Heart right ventricle (tissue), 16 donors: Measurements from ENCODE around the gene GPRIN1. TPM values are rescaled to one million over a fixed set of nuclear protein-coding genes. Genes with fewer than 3 reads are reported as not detected.

Experiments
- ATAC-seq, 8 donors: fragments of 200-7000 bp; cut with Tn5 transposase; one replicate each; pipeline ENCODE4 v1.9.1; 2020; ENCODE audit warnings: mild to moderate bottlenecking in 8 of 8, moderate library complexity in 8 of 8, moderate number of reproducible peaks in 1 of 8
- DNase-seq, 2 donors: peaks; one replicate each; pipeline ENCODE4 v3.0.0-alpha.2; 2020
- H3K27ac ChIP-seq, 10 donors: fragments of 200-600 bp; sonication (generic) in 2 of 10; one replicate each; pipeline versions ENCODE4 v1.5.0 to v1.8.0; 2020 to 2022; ENCODE audit warnings: mild to moderate bottlenecking in 3 of 10
- H3K27me3 ChIP-seq, 7 donors: fragments of 200-600 bp; one replicate each; pipeline ENCODE4 v1.8.0; 2021 to 2022; ENCODE audit warnings: mild to moderate bottlenecking in 2 of 7
- H3K36me3 ChIP-seq, 9 donors: fragments of 200-600 bp; sonication (generic) in 1 of 9; one replicate each; pipeline versions ENCODE4 v1.5.0 to v1.8.0; 2020 to 2022; ENCODE audit warnings: mild to moderate bottlenecking in 2 of 9
- H3K4me1 ChIP-seq, 9 donors: fragments of 200-600 bp; sonication (generic) in 1 of 9; one replicate each; pipeline versions ENCODE4 v1.5.0 to v1.8.0; 2020 to 2022; ENCODE audit warnings: mild to moderate bottlenecking in 4 of 9
- H3K4me3 ChIP-seq, 10 donors: fragments of 200-600 bp; sonication (generic) in 2 of 10; one replicate each; pipeline versions ENCODE4 v1.5.0 to v1.8.0; 2020 to 2022; ENCODE audit warnings: mild to moderate bottlenecking in 7 of 10, moderate library complexity in 2 of 10
- H3K9me3 ChIP-seq, 11 donors: fragments of 200-600 bp in 10 of 11; sonication (generic) in 2 of 11; one replicate each; pipeline versions ENCODE4 v1.5.0 to v1.8.0; 2013 to 2022; ENCODE audit warnings: mild to moderate bottlenecking in 2 of 11, control low read depth in 1 of 11, moderate library complexity in 1 of 11
- WGBS, 2 donors: extraction: QIAGEN DNeasy Blood & Tissue Kit; methylation state at CpG; one replicate each; pipeline ENCODE4 v1.1.7; 2013; ENCODE audit warnings: inconsistent platforms in 1 of 2; 5-methylcytosine and 5-hydroxymethylcytosine counted together
- intact Hi-C, 10 donors: fragments of 100-400 bp; cut with DNase I; formaldehyde crosslinking; loops; one replicate each; pipeline versions ENCODE4 v1.11.1 to v1.14.2; 2022
- polyA plus RNA-seq, 2 donors: library from polyadenylated mRNA; stranded (reverse); fragments of 200-250 nt; gene quantifications; one replicate each; pipeline ENCODE4 v1.2.3, GENCODE V29; 2013
- total RNA-seq, 10 donors: library from RNA; stranded (reverse); fragmentation: NEBNext Ultra II Directional in 3 of 10; extraction: Animal tissue kit (Norgen Biotek cat#: 25700) in 3 of 10; gene quantifications; one replicate each; pipeline versions ENCODE4 v1.2.1 to v1.2.4, GENCODE V29; 2021 to 2023
- TF ChIP-seq, protein P1 (sequence below), 9 donors: fragments of 200-600 bp; sonication (generic) in 2 of 9; IDR thresholded peaks; one replicate each; pipeline versions ENCODE4 v1.5.0 to v1.8.0; 2021 to 2022; ENCODE audit warnings: antibody characterized with exemption in 9 of 9, mild to moderate bottlenecking in 5 of 9, moderate library complexity in 1 of 9
- donor health status: Arrhythmogenic right ventricular cardiomyopathy.
- donor health status: ischemic (EF 13 %, LVEDD 7.1; RV severe dilation, severe dysfunction).
- donor health status: healthy with polysubstance abuse.
- donor health status: DM: no; HTN: yes; CAD: no.
- donor health status: DM: no; HTN: no; CAD: no.
- donor health status: ischemic (EF 25% LVEDD 6.9; RV normal size, moderate dysfunction).
- donor health status: ischemic (EF 25% LVEDD 5.7; RV mildly dilated, moderate dysfunction).
- donor health status: healthy.
- donor health status: DM: yes; HTN: yes; CAD: no.
- donor health status: Ischemic cardiomyopathy.
- donor health status: ischemic (EF 35%, LVEDD 5.7; RV mildly dilated, moderate dysfunction).
- donor health status: nonischemic (EF 11% LVEDD 7.7; RV severe dilation, severe dysfunction).
- donor health status: DM: yes; HTN: yes; CAD: no.
- donor health status: PGD.
- donor health status: ischemic (EF 29% LVEDD 5.4; RV normal size, mild dysfunction).
- donor health status: nonischemic (EF 23%, LVEDD 6.1; RV moderate dilation, normal function).

GPRIN1 gene
- total and polyA plus RNA-seq, 12 donors, result 0.06 to 1.0 (median 0.36) TPM

DNA sequence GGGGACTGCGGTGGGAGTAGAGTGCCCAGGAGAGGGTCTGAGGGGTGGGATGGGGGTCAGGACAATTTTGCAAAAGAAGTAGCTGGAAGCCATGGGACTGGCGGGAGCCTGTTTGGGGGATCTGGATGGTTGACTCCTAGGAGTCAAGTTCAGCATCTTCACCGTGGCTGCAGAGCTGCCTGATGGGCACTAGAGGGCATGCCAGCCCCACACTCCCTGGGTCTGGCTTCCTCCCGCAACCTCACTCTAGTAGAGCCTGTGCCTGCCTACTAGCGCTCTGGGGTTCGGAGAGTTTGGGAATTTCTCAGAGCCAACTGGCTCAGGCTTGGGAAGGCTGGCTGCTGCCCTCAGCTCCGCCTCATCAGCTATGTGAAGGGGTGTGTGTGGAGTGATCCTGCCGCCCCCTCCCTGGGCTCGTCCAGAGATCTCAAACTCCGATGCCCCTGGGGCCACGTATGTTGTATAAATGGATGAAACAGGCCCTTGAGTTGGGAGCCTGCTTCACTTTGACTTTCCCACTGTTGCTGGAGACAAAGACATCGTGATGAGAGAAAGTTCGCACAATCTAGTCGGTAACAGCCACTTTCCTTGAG lies 48.1 kb upstream of the GPRIN1 start:
- 51 to 53% methylated on average over 14 of the region's 14 CpGs for WGBS, 2 donors

DNA sequence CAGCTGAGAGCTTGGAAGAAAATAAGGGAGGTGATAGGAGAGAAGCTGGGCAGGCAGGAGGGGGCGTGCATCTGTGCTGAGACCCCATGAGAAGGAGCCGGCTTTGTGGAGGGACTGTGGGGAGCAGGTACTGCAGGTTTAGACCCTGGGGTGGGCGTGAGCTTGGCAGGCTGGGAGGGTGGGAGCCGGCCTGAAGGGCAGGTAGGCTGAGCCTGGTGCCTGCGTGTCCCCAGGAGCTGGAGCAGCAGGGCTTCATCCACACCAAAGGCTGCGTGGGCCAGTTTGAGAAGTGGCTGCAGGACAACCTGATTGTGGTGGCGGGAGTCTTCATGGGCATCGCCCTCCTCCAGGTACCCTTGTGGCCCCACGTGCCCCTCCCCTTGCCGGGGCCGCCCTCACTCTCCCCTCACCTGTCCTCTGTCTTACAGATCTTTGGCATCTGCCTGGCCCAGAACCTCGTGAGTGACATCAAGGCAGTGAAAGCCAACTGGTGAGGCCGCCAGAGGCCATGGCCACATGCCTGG lies 46.6 kb upstream of the GPRIN1 start:
- DNase-seq, result no peak
- H3K9me3 ChIP-seq, result no peaks in the 10 kb centered on the region
- intact Hi-C loops, result loop anchor here in 7 of 10 donors (5.0 to 10.0 kb wide), 3 partner anchors 158 to 456 kb away; partner anchors contain the start of gene UNC5A (in 1 of the 7)
- H3K27ac ChIP-seq, result no peak overlapping the region
- H3K4me1 ChIP-seq, result peaks cover 0 to 32% (median 16%) of the 10 kb centered on the region in 9 donors
- peaks cover 0 to 5% (median 0%) of the 10 kb centered on the region in 7 donors for H3K27me3 ChIP-seq
- peaks cover 0 to 57% (median 19%) of the 10 kb centered on the region in 9 donors for H3K36me3 ChIP-seq
- H3K4me3 ChIP-seq, result no peak overlapping the region
- TF ChIP-seq, protein P1, sequence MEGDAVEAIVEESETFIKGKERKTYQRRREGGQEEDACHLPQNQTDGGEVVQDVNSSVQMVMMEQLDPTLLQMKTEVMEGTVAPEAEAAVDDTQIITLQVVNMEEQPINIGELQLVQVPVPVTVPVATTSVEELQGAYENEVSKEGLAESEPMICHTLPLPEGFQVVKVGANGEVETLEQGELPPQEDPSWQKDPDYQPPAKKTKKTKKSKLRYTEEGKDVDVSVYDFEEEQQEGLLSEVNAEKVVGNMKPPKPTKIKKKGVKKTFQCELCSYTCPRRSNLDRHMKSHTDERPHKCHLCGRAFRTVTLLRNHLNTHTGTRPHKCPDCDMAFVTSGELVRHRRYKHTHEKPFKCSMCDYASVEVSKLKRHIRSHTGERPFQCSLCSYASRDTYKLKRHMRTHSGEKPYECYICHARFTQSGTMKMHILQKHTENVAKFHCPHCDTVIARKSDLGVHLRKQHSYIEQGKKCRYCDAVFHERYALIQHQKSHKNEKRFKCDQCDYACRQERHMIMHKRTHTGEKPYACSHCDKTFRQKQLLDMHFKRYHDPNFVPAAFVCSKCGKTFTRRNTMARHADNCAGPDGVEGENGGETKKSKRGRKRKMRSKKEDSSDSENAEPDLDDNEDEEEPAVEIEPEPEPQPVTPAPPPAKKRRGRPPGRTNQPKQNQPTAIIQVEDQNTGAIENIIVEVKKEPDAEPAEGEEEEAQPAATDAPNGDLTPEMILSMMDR (IDR thresholded peaks at IDR 0.05), result no peak
- 88 to 91% methylated on average over 13 of the region's 13 CpGs for WGBS, 2 donors
- ATAC-seq, result no peak

More for the DNA sequence above, 48.1 kb upstream of the GPRIN1 start:
- ATAC-seq (peak; percentile 63 to 85 (median 80)), DNase-seq (peak; percentile 51 to 58)
- Histone ChIP-seq H3K27me3 (peaks cover 0 to 17% (median 9%) of the 10 kb centered on the region in 7 donors), H3K9me3 (no peaks in the 10 kb centered on the region), H3K4me3 (no peak overlapping the region), H3K36me3 (peaks cover 0 to 46% (median 13%) of the 10 kb centered on the region in 9 donors), H3K4me1 (peaks cover 0 to 28% (median 14%) of the 10 kb centered on the region in 9 donors), H3K27ac (peak overlapping the region in 3 of 10 donors; percentile 29 to 63 (median 37))
- TF ChIP-seq, protein P1 (IDR thresholded peaks at IDR 0.05), result peak; percentile 73 to 92 (median 86)
- intact Hi-C loops, result loop anchor here in 8 of 10 donors (2.0 to 10.0 kb wide), 5 partner anchors 157 to 455 kb away; partner anchors contain the start of gene UNC5A (in 1 of the 8)

DNA sequence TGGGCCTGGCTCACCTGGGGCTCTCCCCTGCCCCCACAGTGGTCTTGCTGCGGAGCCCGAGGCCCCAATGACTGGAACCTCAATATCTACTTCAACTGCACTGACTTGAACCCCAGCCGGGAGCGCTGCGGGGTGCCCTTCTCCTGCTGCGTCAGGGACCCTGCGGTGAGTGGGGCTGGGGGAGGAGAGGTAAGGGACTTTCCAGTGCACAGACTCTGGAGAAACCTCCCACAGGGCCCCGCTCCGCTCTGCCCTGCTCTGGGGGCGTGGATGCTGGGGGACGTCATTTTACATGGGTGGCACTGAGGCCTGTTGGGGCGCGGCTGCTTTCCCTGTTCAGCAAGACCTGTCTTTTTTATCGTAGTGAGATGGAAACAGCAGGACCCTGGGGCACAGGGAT lies 44.9 kb upstream of the GPRIN1 start:
- no peak for ATAC-seq
- no peak overlapping the region for H3K4me3 ChIP-seq
- intact Hi-C loops, result loop anchor here in 7 of 10 donors (5.0 to 10.0 kb wide), 3 partner anchors 160 to 457 kb away; partner anchors contain the start of gene UNC5A (in 1 of the 7)
- H3K36me3 ChIP-seq, result peaks cover 0 to 57% (median 19%) of the 10 kb centered on the region in 9 donors
- no peaks in the 10 kb centered on the region for H3K9me3 ChIP-seq
- H3K27me3 ChIP-seq, result no peaks in the 10 kb centered on the region
- no peak overlapping the region for H3K27ac ChIP-seq
- TF ChIP-seq, protein P1 (IDR thresholded peaks at IDR 0.05), result no peak
- DNase-seq, result no peak
- peaks cover 0 to 26% (median 15%) of the 10 kb centered on the region in 9 donors for H3K4me1 ChIP-seq
- 96 to 97% methylated on average over 14 of the region's 14 CpGs for WGBS, 2 donors

DNA sequence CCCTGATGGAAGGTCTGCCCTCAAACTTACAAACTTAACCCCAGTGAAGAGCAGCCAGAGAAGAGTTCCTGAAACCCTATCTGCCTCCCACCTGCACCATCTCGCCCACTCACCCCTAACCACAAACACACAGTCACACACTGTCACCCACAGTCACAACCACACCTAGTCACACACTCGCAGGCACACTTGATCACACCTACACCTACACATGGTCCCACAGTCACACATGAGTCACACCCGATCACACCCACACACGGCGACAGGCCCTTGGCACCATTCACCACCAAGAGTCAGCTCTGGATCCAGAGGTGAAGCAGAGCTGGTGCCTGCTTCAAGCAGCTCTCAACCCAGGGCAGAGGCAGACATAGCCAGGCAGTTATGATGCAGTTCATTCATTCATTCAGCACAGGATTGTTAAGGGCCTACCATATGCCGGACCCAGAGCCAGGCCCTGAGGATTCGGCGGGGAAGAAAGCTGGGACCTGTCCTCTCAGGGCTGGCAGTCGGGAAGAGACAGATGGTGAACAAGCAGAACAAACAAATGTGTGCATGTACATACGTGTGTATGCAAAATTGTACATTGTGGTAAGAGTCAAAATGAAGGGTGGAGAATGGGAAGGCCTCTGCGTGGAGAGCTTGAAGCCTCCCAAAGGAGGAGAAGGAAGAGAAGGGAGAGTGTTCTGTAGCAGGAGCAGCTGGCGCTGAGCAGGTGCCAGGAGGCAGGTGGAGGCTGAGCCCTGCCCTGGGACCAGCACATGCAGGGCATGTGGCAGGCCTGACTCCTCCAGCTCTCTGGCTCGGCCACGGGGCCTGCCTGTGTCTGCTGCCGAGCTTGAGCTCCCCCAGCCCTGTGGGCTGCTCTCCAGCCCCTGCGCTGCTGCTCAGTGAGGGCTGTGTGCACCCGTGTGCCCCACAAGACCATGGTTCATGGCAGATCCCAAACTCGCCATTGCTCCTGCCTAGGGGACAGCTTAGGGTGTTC lies 43.7 kb upstream of the GPRIN1 start:
- Histone ChIP-seq H3K4me3 (no peak overlapping the region), H3K4me1 (peaks cover 0 to 25% (median 10%) of the 10 kb centered on the region in 9 donors)
- 90% methylated on average over 17 to 18 of the region's 18 CpGs for WGBS, 2 donors

More for the DNA sequence above, 43.7 kb upstream of the GPRIN1 start:
- ATAC-seq (no peak), DNase-seq (no peak)
- H3K27ac ChIP-seq, result no peak overlapping the region
- no peaks in the 10 kb centered on the region for H3K9me3 ChIP-seq
- H3K36me3 ChIP-seq, result peaks cover 0 to 57% (median 19%) of the 10 kb centered on the region in 9 donors
- intact Hi-C loops, result loop anchor here in 1 of 10 donors (10.0 kb wide), 1 partner anchor 161 kb away; the partner anchor contains the start of gene UNC5A
- TF ChIP-seq, protein P1 (IDR thresholded peaks at IDR 0.05), result no peak
- H3K27me3 ChIP-seq, result no peaks in the 10 kb centered on the region
